Measurements from ENCODE around the gene CFD. TPM values are rescaled to one million over a fixed set of nuclear protein-coding genes. Genes with fewer than 3 reads are reported as not detected.
"Not testable (repeated sequence)": the region's sequence is repeated elsewhere in the genome, so short reads cannot be mapped to it uniquely, and the experiment has no call there.

CFD gene
- total and polyA plus RNA-seq, 8 donors, result 36.6 to 1,275 (median 129) TPM

DNA sequence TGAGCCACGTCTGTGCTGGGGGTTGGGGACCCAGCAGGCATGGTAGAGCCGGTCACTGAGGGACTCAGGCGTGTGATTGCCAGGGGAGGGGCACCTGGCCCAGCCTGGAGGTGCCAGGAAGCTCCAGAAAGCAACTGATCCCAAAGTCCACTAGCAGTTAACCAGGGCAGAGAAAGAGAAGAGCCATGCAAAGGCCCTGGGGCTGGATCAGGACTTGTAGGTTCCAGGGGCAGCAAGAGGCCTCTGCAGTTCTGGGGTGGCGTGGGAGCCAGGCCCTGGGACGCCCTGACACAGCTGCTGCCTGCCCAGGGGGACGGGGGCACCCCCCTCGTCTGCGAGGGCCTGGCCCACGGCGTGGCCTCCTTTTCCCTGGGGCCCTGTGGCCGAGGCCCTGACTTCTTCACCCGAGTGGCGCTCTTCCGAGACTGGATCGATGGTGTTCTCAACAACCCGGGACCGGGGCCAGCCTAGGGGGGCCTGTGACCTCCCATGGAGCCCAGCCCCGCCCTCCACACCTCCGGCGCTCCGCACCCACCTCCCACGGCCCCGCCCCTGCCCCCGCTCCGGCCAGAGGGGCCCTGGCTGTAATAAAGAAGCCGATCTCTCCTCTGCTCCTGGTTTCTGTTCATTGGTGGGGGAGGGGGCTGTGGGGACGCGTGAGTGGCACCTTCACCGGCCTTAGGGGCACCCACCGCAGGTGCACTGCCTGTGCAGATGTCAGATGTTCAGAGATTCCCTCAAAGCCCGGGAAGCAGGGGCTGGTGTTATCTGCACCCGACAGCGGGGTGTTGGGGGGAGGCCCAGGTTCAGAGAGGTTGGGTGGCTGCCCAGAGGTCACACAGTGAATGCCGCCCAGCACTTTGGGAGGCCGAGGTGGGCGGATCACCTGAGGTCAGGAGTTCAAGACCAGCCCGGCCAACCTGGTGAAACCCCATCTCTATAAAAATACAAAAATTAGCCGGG, 27.8 kb upstream of the CFD start:
- H3K9me3 ChIP-seq, result no peaks in the 10 kb centered on the region
- WGBS, 5 donors, result 36 to 47% (median 42%) methylated on average over 20 to 38 of the region's 38 CpGs
- peaks cover 0 to 88% (median 53%) of the 10 kb centered on the region in 3 donors for H3K27me3 ChIP-seq
- TF ChIP-seq, protein P1, sequence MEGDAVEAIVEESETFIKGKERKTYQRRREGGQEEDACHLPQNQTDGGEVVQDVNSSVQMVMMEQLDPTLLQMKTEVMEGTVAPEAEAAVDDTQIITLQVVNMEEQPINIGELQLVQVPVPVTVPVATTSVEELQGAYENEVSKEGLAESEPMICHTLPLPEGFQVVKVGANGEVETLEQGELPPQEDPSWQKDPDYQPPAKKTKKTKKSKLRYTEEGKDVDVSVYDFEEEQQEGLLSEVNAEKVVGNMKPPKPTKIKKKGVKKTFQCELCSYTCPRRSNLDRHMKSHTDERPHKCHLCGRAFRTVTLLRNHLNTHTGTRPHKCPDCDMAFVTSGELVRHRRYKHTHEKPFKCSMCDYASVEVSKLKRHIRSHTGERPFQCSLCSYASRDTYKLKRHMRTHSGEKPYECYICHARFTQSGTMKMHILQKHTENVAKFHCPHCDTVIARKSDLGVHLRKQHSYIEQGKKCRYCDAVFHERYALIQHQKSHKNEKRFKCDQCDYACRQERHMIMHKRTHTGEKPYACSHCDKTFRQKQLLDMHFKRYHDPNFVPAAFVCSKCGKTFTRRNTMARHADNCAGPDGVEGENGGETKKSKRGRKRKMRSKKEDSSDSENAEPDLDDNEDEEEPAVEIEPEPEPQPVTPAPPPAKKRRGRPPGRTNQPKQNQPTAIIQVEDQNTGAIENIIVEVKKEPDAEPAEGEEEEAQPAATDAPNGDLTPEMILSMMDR (IDR thresholded peaks at IDR 0.05), result no peak
- no peak for TF ChIP-seq EP300 (IDR thresholded peaks at IDR 0.05)
- DNase-seq, result no peak
- intact Hi-C loops (cut with DNase I; ENCODE audit: low total_unique reads), result no loop called here
- H3K4me1 ChIP-seq, result peaks cover 0 to 12% (median 0%) of the 10 kb centered on the region in 4 donors
- no peak overlapping the region for H3K27ac ChIP-seq
- H3K4me3 ChIP-seq, result no peak overlapping the region
- H3K36me3 ChIP-seq, result no peaks in the 10 kb centered on the region

DNA sequence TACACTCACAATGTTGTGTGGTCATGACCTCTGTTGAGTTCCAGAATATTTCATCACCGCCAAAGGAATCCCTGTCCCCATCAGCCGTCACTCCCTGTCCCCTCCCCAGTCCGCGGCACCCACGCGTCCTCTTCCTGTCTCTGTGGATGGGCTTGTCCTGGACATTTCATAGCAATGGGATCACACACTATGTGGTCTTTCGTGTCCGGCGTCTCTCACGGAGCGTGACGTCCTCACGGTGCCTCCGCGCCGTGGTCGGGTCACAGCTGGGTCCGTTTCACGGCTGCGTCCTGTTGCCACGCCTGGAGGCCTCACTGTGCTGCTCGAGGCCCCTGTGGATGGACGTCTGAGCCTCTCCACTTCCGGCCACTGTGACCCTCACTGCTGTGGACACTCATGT, 25.2 kb upstream of the CFD start:
- H3K36me3 ChIP-seq, result no peaks in the 10 kb centered on the region
- no peak for DNase-seq
- no peak overlapping the region for H3K27ac ChIP-seq
- H3K4me1 ChIP-seq, result no peaks in the 10 kb centered on the region
- peaks cover 0 to 82% (median 52%) of the 10 kb centered on the region in 3 donors for H3K27me3 ChIP-seq
- no peaks in the 10 kb centered on the region for H3K9me3 ChIP-seq
- TF ChIP-seq EP300 (IDR thresholded peaks at IDR 0.05) (no peak), POLR2A (IDR thresholded peaks at IDR 0.05) (no peak), POLR2AphosphoS5 (IDR thresholded peaks at IDR 0.05) (no peak)
- TF ChIP-seq, protein P1 (IDR thresholded peaks at IDR 0.05), result no peak
- 66 to 84% (median 77%) methylated on average over 24 of the region's 24 CpGs for WGBS, 5 donors
- H3K4me3 ChIP-seq, result no peak overlapping the region
- intact Hi-C loops (cut with DNase I; ENCODE audit: low total_unique reads), result no loop called here

DNA sequence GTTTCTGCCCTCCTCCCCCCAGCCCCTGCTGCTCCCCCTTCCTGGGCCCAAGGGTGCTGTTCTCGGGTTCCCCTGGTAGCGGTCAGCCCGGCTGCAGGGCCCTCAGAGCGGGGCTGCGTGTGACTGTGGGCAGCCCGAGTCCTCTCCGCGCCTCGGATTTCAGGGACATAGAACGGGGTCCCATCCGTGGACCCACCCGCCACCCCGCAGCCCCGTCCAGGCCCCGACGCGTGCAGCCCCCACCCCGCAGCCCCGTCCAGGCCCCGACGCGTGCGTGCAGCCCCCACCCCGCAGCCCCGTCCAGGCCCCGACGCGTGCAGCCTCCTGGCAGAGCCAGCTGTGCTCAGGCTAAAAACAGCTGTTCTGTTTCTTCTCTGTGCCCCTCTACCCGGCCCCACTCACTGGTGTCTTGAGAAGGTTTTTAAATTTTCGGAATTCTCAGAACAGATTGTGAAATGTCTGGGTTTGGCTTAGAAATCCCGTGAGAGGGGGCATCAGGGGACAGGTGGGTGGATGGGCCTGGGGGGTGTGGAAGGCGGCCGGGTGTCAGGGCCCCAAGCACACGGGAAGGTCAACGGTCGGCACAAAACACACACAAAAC, 24.2 kb upstream of the CFD start:
- Histone ChIP-seq H3K4me1 (no peaks in the 10 kb centered on the region), H3K4me3 (no peak overlapping the region), H3K27me3 (peaks cover 0 to 82% (median 48%) of the 10 kb centered on the region in 3 donors), H3K36me3 (no peaks in the 10 kb centered on the region), H3K27ac (no peak overlapping the region), H3K9me3 (no peaks in the 10 kb centered on the region)
- intact Hi-C loops (cut with DNase I; ENCODE audit: low total_unique reads), result no loop called here
- TF ChIP-seq POLR2A (IDR thresholded peaks at IDR 0.05) (no peak), EP300 (IDR thresholded peaks at IDR 0.05) (no peak), POLR2AphosphoS5 (IDR thresholded peaks at IDR 0.05) (no peak)
- TF ChIP-seq, protein P1 (IDR thresholded peaks at IDR 0.05), result no peak
- WGBS, 5 donors, result 59 to 72% (median 66%) methylated on average over 29 to 36 of the region's 36 CpGs
- DNase-seq, result no peak

DNA sequence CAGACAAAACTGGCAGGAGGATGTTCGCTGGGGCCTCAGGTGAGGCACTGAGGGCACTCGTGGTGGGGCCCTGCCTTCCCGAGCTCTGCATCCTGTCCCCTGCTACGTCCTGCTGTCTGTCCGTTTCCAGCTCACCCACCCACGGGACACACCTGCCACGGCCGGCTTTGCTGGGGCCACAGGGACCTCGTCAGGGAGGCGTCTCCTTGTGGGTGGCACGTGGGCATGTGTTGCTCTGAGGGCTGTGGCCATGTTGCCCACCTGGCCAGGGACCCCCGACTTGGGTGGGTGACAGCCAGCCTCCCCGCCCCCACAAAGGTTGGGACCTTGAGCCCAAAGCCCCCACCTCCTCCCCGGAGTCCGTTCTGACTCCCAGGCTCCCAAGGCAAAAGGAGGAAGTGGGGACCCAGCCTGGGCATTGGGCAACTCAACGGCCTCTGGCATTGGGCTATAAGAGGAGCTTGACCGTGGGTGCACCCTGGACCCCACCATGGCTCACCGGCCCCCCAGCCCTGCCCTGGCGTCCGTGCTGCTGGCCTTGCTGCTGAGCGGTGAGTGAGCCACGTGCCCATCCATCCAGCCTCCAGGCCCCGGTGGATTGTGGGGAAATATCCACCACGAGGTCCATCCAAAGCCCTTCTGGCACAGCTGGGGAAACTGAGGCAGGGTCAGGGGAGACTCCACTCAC, 18.8 kb upstream of the CFD start, which contains the start of gene PRTN3:
Gene PRTN3 (plus strand): TSS at position 481 of the 688 bp plus-strand sequence. CDS start 10 bp downstream, at position 491.
- no peaks in the 10 kb centered on the region for H3K36me3 ChIP-seq
- peaks cover 5 to 85% (median 55%) of the 10 kb centered on the region in 3 donors for H3K27me3 ChIP-seq
- no peak for DNase-seq
- TF ChIP-seq POLR2A (IDR thresholded peaks at IDR 0.05) (no peak), EP300 (IDR thresholded peaks at IDR 0.05) (no peak), POLR2AphosphoS5 (IDR thresholded peaks at IDR 0.05) (no peak)
- TF ChIP-seq, protein P1 (IDR thresholded peaks at IDR 0.05), result no peak
- H3K27ac ChIP-seq, result no peak within 1 kb of the TSS
- WGBS, 5 donors, result 61 to 66% (median 61%) methylated on average over 12 to 24 of the region's 24 CpGs
- no peak within 1 kb of the TSS for H3K4me3 ChIP-seq
- peaks cover 10 to 22% (median 14%) of the 10 kb centered on the region in 4 donors for H3K4me1 ChIP-seq
- intact Hi-C loops (cut with DNase I; ENCODE audit: low total_unique reads), result no loop called here
- H3K9me3 ChIP-seq, result no peaks in the 10 kb centered on the region

DNA sequence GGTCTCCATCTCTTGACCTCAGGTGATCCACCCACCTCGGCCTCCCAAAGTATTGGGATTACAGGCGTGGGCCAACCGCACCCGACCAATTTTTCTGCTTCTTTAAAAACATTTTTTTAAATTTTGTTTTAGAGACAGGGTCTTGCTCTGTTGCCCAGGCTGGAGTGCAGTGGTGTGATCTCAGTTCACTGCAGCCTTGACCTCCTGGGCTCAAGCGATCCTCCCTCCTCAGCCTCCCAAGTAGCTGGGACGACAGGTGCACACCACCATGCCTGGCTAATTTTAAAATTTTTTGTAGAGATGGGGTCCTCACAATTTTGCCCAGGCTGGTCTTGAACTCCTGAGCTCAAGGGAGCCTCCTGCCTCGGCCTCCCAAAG, 16.7 kb upstream of the CFD start:
- WGBS, 5 donors, result 71 to 84% (median 81%) methylated on average over 7 of the region's 7 CpGs

More for the DNA sequence above, 16.7 kb upstream of the CFD start:
- DNase-seq; H3K27ac ChIP-seq; H3K36me3 ChIP-seq; intact Hi-C loops (cut with DNase I; ENCODE audit: low total_unique reads); H3K4me3 ChIP-seq; H3K9me3 ChIP-seq: not testable (repeated sequence)
- H3K27me3 ChIP-seq, result peaks cover 5 to 90% (median 54%) of the 10 kb centered on the region in 3 donors
- peaks cover 10 to 26% (median 18%) of the 10 kb centered on the region in 4 donors for H3K4me1 ChIP-seq
